IPS-NIHi7 (cell line): ENCODE data around the gene CDH11.

ENCODE experiments used
- DNase-seq: peaks from one replicate; pipeline ENCODE4 v3.0.0; 2012; ENCODE audit warnings: mixed read lengths; ENCODE audit errors: extremely low spot score

Gene CDH11

GRCh38 chr16:65024767-65025178, 97.1 kb downstream of the CDH11 start:
- DNase-seq = no peak

GRCh38 chr16:65023802-65024201, 98.1 kb downstream of the CDH11 start:
- DNase-seq = no peak

GRCh38 chr16:65021852-65022595, 99.8 kb downstream of the CDH11 start:
- DNase-seq = no peak

- DNase-seq = no peak
Observed at GRCh38 chr16:65016754-65017153, 105.1 kb downstream of the CDH11 start.

GRCh38 chr16:65015599-65015998, 106.3 kb downstream of the CDH11 start:
- no peak for DNase-seq

- no peak for DNase-seq
Observed at GRCh38 chr16:65012357-65012756, 109.5 kb downstream of the CDH11 start.

- no peak for DNase-seq
Observed at GRCh38 chr16:65010125-65010524, 111.7 kb downstream of the CDH11 start.

GRCh38 chr16:65005696-65006095, 116.2 kb downstream of the CDH11 start:
- DNase-seq = no peak

- no peak for DNase-seq
Observed at GRCh38 chr16:65004570-65004969, 117.3 kb downstream of the CDH11 start.

GRCh38 chr16:65003621-65004020, 118.2 kb downstream of the CDH11 start:
- DNase-seq = no peak

GRCh38 chr16:65002265-65002664, 119.6 kb downstream of the CDH11 start:
- no peak for DNase-seq

- DNase-seq = no peak
Observed at GRCh38 chr16:65000654-65001053, 121.2 kb downstream of the CDH11 start.

- no peak for DNase-seq
Observed at GRCh38 chr16:64997751-64998150, 124.1 kb downstream of the CDH11 start.

GRCh38 chr16:64997121-64997520, 124.7 kb downstream of the CDH11 start:
- DNase-seq = no peak

GRCh38 chr16:64996641-64997040, 125.2 kb downstream of the CDH11 start:
- DNase-seq = no peak

- DNase-seq = no peak
Observed at GRCh38 chr16:64993464-64993863, 128.4 kb downstream of the CDH11 start.

GRCh38 chr16:64991001-64991400, 130.9 kb downstream of the CDH11 start:
- DNase-seq = no peak

GRCh38 chr16:64990101-64990500, 131.8 kb downstream of the CDH11 start:
- DNase-seq = no peak

GRCh38 chr16:64989050-64989449, 132.8 kb downstream of the CDH11 start:
- DNase-seq = no peak

GRCh38 chr16:64983963-64984362, 137.9 kb downstream of the CDH11 start:
- DNase-seq = peak; percentile 76

- DNase-seq = no peak
Observed at GRCh38 chr16:64983231-64983630, 138.6 kb downstream of the CDH11 start.

- no peak for DNase-seq
Observed at GRCh38 chr16:64982581-64982980, 139.3 kb downstream of the CDH11 start.

GRCh38 chr16:64981568-64982281, 140.1 kb downstream of the CDH11 start:
- DNase-seq = no peak
